ENCODE measurements around the gene KCNV2.

KCNV2 gene

GRCh38 chr9:2764353-2764752 is 47.0 kb downstream of the KCNV2 start:
- no peak for DNase-seq

- DNase-seq: no peak
Observed at GRCh38 chr9:2765250-2765880, 48.1 kb downstream of the KCNV2 start.

GRCh38 chr9:2767800-2768677 is 50.7 kb downstream of the KCNV2 start:
- DNase-seq: no peak

- DNase-seq: no peak
Observed at GRCh38 chr9:2771087-2771486, 53.8 kb downstream of the KCNV2 start.

- no peak for DNase-seq
Observed at GRCh38 chr9:2771661-2772060, 54.4 kb downstream of the KCNV2 start.

GRCh38 chr9:2777454-2777853 is 60.1 kb downstream of the KCNV2 start:
- DNase-seq: no peak

- no peak for DNase-seq
Observed at GRCh38 chr9:2778816-2779215, 61.5 kb downstream of the KCNV2 start.
